Kasumi-1 (cell line): ENCODE data around the gene MBNL2.

Experiments
- DNase-seq, 2 experiments: peaks; one replicate each; lab custom pipeline; 2025; lab: John Stamatoyannopoulos, UW

Gene MBNL2

GRCh38 chr13:97253581-97254293 lies 31.6 kb downstream of the MBNL2 start:
- DNase-seq = no peak

GRCh38 chr13:97254816-97255215 lies 32.7 kb downstream of the MBNL2 start:
- DNase-seq = no peak

- DNase-seq = no peak
Measured at GRCh38 chr13:97255515-97256021, 33.4 kb downstream of the MBNL2 start.

GRCh38 chr13:97256343-97256783 lies 34.2 kb downstream of the MBNL2 start:
- DNase-seq = no peak

- DNase-seq = no peak
Measured at GRCh38 chr13:97257228-97257755, 35.2 kb downstream of the MBNL2 start.

- DNase-seq = no peak
Measured at GRCh38 chr13:97257800-97258799, 36.0 kb downstream of the MBNL2 start.

GRCh38 chr13:97258801-97259200 lies 36.7 kb downstream of the MBNL2 start:
- no peak for DNase-seq

GRCh38 chr13:97259410-97259797 lies 37.3 kb downstream of the MBNL2 start:
- no peak for DNase-seq

- no peak for DNase-seq
Measured at GRCh38 chr13:97259798-97260714, 37.9 kb downstream of the MBNL2 start.

- no peak for DNase-seq
Measured at GRCh38 chr13:97261254-97262005, 39.3 kb downstream of the MBNL2 start.

- no peak for DNase-seq
Measured at GRCh38 chr13:97262058-97262457, 39.9 kb downstream of the MBNL2 start.

GRCh38 chr13:97263160-97263559 lies 41.0 kb downstream of the MBNL2 start:
- no peak for DNase-seq

- DNase-seq = no peak
Measured at GRCh38 chr13:97264663-97265062, 42.5 kb downstream of the MBNL2 start.

- DNase-seq = no peak
Measured at GRCh38 chr13:97266332-97266731, 44.2 kb downstream of the MBNL2 start.

- no peak for DNase-seq
Measured at GRCh38 chr13:97266772-97267417, 44.8 kb downstream of the MBNL2 start.

GRCh38 chr13:97267418-97268059 lies 45.4 kb downstream of the MBNL2 start:
- no peak for DNase-seq

GRCh38 chr13:97268772-97269171 lies 46.6 kb downstream of the MBNL2 start:
- no peak for DNase-seq

- no peak for DNase-seq
Measured at GRCh38 chr13:97269603-97270002, 47.5 kb downstream of the MBNL2 start.

- DNase-seq = no peak
Measured at GRCh38 chr13:97272526-97272925, 50.4 kb downstream of the MBNL2 start.
